NCI-H82 (cell line): Measurements from ENCODE around the gene TOR4A.

Source experiments
- DNase-seq: peaks from one replicate; lab custom pipeline; 2025; lab: John Stamatoyannopoulos, UW

Gene TOR4A

GRCh38 chr9:137277329-137278041 is at the start of gene TOR4A:
Gene TOR4A (plus strand): TSS chr9:137277726. CDS start chr9:137278690, 964 bp downstream.
- peak; percentile 39 for DNase-seq

- DNase-seq, result no peak
These were observed 49.5 kb upstream of the TOR4A start for GRCh38 chr9:137227853-137228505.

- no peak for DNase-seq
These were observed 49.0 kb upstream of the TOR4A start for GRCh38 chr9:137228506-137228967.

GRCh38 chr9:137228968-137229896 is 48.3 kb upstream of the TOR4A start:
- no peak for DNase-seq

- DNase-seq, result no peak
These were observed 47.4 kb upstream of the TOR4A start for GRCh38 chr9:137229903-137230704.

GRCh38 chr9:137230705-137231371 is 46.7 kb upstream of the TOR4A start, which contains the start of gene SLC34A3:
Gene SLC34A3 (plus strand): TSS chr9:137230901. CDS start chr9:137231703, 802 bp downstream.
- no peak for DNase-seq

GRCh38 chr9:137231372-137232039 is 46.0 kb upstream of the TOR4A start:
- no peak for DNase-seq

- no peak for DNase-seq
These were observed 45.4 kb upstream of the TOR4A start for GRCh38 chr9:137232101-137232500.

- DNase-seq, result no peak
These were observed 45.0 kb upstream of the TOR4A start for GRCh38 chr9:137232510-137232909.

- no peak for DNase-seq
These were observed 44.2 kb upstream of the TOR4A start for GRCh38 chr9:137233143-137233980.

- peak; percentile 22 for DNase-seq
These were observed 43.4 kb upstream of the TOR4A start for GRCh38 chr9:137234055-137234697.

- no peak for DNase-seq
These were observed 42.6 kb upstream of the TOR4A start for GRCh38 chr9:137234758-137235423.

GRCh38 chr9:137235424-137236237 is 41.9 kb upstream of the TOR4A start:
- DNase-seq, result peak; percentile 34

GRCh38 chr9:137236238-137236935 is 41.1 kb upstream of the TOR4A start:
- DNase-seq, result peak; percentile 95

- no peak for DNase-seq
These were observed 40.5 kb upstream of the TOR4A start for GRCh38 chr9:137236936-137237421.
